ENCODE results near the gene ANAPC13.

DNA sequence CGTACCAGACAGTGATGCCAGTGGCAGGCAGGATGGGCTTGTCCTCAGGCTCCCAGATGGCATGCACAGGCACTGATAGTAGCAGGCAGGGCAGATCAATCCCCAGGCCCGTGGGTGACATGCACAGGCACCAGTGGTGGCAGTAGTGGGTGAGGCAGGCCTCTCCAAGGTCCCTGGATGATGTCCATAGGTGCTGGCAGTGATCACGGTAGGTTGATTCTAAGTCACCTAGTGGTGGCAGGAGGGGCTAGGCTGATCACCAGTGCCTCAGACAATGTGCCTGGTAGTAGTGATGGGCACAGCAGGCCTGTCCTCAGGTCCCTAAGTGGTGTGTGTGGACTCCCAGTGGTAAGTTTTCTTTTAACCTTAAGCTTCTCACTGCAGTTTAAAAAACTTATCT lies 19.7 kb upstream of the ANAPC13 start:
- no peak for TF ChIP-seq EZH2 (IDR thresholded peaks at IDR 0.05; ENCODE audit: insufficient read depth, poor library complexity, severe bottlenecking)
- TF ChIP-seq EZH2phosphoT487 (IDR thresholded peaks at IDR 0.05; ENCODE audit: insufficient read depth, low read depth) = no peak
